HCT116 (cell line): ENCODE measurements around the gene KCNIP3.

Experiments used
- CEBPB ChIP-seq: IDR thresholded peaks from 2 replicates; pipeline ENCODE4 v1.6.1; 2012; ENCODE audit warnings: low read depth
- CTCF ChIP-seq, 3 experiments: fragments of 200-600 bp in 1 of 3; sonication (generic) in 1 of 3; IDR thresholded peaks in 2 of 3; conservative IDR thresholded peaks in 1 of 3; 2 replicates each; pipeline ENCODE4 v1.5.1; 2012 to 2017; ENCODE audit warnings: low read depth in 2 of 3, low read length in 2 of 3, antibody characterized with exemption in 1 of 3, borderline replicate concordance in 1 of 3, control low read depth in 1 of 3, mild to moderate bottlenecking in 1 of 3, mixed read lengths in 1 of 3, mixed run types in 1 of 3, moderate library complexity in 1 of 3; ENCODE audit not compliant: insufficient read depth in 1 of 3
- EZH2phosphoT487 ChIP-seq: fragments of 200-600 bp; IDR thresholded peaks from 2 replicates; pipeline ENCODE4 v1.6.1; 2018; ENCODE audit warnings: antibody characterized with exemption, borderline replicate concordance
- MAX ChIP-seq: IDR thresholded peaks from 2 replicates; pipeline ENCODE4 v1.6.1; 2012
- POLR2A ChIP-seq: IDR thresholded peaks from 2 replicates; pipeline ENCODE4 v1.7.0; 2011; ENCODE audit warnings: borderline replicate concordance; ENCODE audit not compliant: insufficient read depth, insufficient read length; ENCODE audit errors: extremely low read depth
- ZNF274 ChIP-seq: fragments of 200-500 bp; sonication (Bioruptor generic); IDR thresholded peaks from 2 replicates; pipeline ENCODE4 v1.6.1; 2014; ENCODE audit warnings: mild to moderate bottlenecking, low read depth, low read length, inconsistent platforms

- TF ChIP-seq POLR2A (no peak), CTCF (IDR thresholded peaks at IDR 0.05 in 2 of 3, conservative IDR thresholded peaks at IDR 0.05 in 1 of 3; ENCODE audit: borderline replicate concordance in 1 of 3, insufficient read depth in 1 of 3, low read depth in 2 of 3, low read length in 2 of 3) (no peak), EZH2phosphoT487 (no peak), CEBPB (no peak), MAX (no peak), ZNF274 (no peak)
These were observed 26.5 kb upstream of the KCNIP3 start for GRCh38 chr2:95270541-95271081.
